Fibroblast of skin of right quadriceps (primary cell): Measurements from ENCODE around the gene HDAC4.

Source experiments
- DNase-seq: peaks from one replicate; pipeline ENCODE4 v3.0.0-alpha.2; 2013

The HDAC4 gene

GRCh38 chr2:239275847-239276831 is 124.7 kb downstream of the HDAC4 start:
- no peak for DNase-seq

GRCh38 chr2:239275044-239275685 is 125.7 kb downstream of the HDAC4 start:
- DNase-seq = peak; percentile 98

- peak; percentile 79 for DNase-seq
Observed at GRCh38 chr2:239274391-239275043, 126.3 kb downstream of the HDAC4 start.

- no peak for DNase-seq
Observed at GRCh38 chr2:239273280-239274234, 127.3 kb downstream of the HDAC4 start.

GRCh38 chr2:239272626-239273025 is 128.2 kb downstream of the HDAC4 start:
- DNase-seq = no peak

GRCh38 chr2:239271882-239272281 is 128.9 kb downstream of the HDAC4 start:
- DNase-seq = peak; percentile 51

GRCh38 chr2:239271471-239271870 is 129.3 kb downstream of the HDAC4 start:
- DNase-seq = no peak

GRCh38 chr2:239269916-239270315 is 130.9 kb downstream of the HDAC4 start:
- DNase-seq = no peak

- DNase-seq = no peak
Observed at GRCh38 chr2:239269173-239269885, 131.5 kb downstream of the HDAC4 start.

- no peak for DNase-seq
Observed at GRCh38 chr2:239268549-239268948, 132.3 kb downstream of the HDAC4 start.

GRCh38 chr2:239268082-239268481 is 132.7 kb downstream of the HDAC4 start:
- no peak for DNase-seq

- DNase-seq = peak; percentile 88
Observed at GRCh38 chr2:239267288-239267951, 133.4 kb downstream of the HDAC4 start.

- no peak for DNase-seq
Observed at GRCh38 chr2:239266779-239267287, 134.0 kb downstream of the HDAC4 start.

- DNase-seq = no peak
Observed at GRCh38 chr2:239266434-239266766, 134.4 kb downstream of the HDAC4 start.

- no peak for DNase-seq
Observed at GRCh38 chr2:239265681-239266433, 135.0 kb downstream of the HDAC4 start.

- peak; percentile 81 for DNase-seq
Observed at GRCh38 chr2:239264838-239265651, 135.8 kb downstream of the HDAC4 start.

- peak; percentile 86 for DNase-seq
Observed at GRCh38 chr2:239264492-239264837, 136.4 kb downstream of the HDAC4 start.

- DNase-seq = no peak
Observed at GRCh38 chr2:239263669-239264491, 136.9 kb downstream of the HDAC4 start.
